GM12878 (cell line): ENCODE results near the gene SLC9A8. TPM values are rescaled to one million over a fixed set of nuclear protein-coding genes. Genes with fewer than 3 reads are reported as not detected.
A peak's percentile ranks its signal among the peaks of the same experiment; 100 is the strongest.

Source experiments
- BCL3 ChIP-seq: IDR thresholded peaks from 2 replicates; pipeline ENCODE4 v1.6.1; 2011; ENCODE audit warnings: borderline replicate concordance, low read depth, mild to moderate bottlenecking, moderate library complexity, low read length; ENCODE audit not compliant: insufficient read depth, poor library complexity, severe bottlenecking
- BMI1 ChIP-seq: fragments of 450-650 bp; IDR thresholded peaks from 2 replicates; pipeline ENCODE4 v1.6.1; 2016; ENCODE audit warnings: mild to moderate bottlenecking, moderate library complexity, borderline replicate concordance
- CBFB ChIP-seq: IDR thresholded peaks from 2 replicates; pipeline ENCODE4 v1.6.1; 2016; ENCODE audit warnings: antibody characterized with exemption, low read depth
- CBX5 ChIP-seq: sonication (generic); IDR thresholded peaks from 2 replicates; pipeline ENCODE4 v1.6.1; 2016; ENCODE audit warnings: low read depth, moderate library complexity, mild to moderate bottlenecking, inconsistent platforms
- CHD1 ChIP-seq: IDR thresholded peaks from 2 replicates; pipeline ENCODE4 v1.6.1; 2012; ENCODE audit warnings: low read depth, low read length, improper control_type of control experiment
- DPF2 ChIP-seq: fragments of 450-650 bp; IDR thresholded peaks from 2 replicates; pipeline ENCODE4 v1.6.1; 2017; ENCODE audit warnings: mild to moderate bottlenecking
- E2F8 ChIP-seq: fragments of 450-650 bp; IDR thresholded peaks from 2 replicates; pipeline ENCODE4 v1.6.1; 2018; ENCODE audit warnings: mild to moderate bottlenecking, low read depth, moderate library complexity; ENCODE audit not compliant: partially characterized antibody
- EED ChIP-seq: sonication (generic); IDR thresholded peaks from 2 replicates; pipeline ENCODE4 v1.6.1; 2016; ENCODE audit warnings: antibody characterized with exemption, low read depth
- MEF2A ChIP-seq: IDR thresholded peaks from 2 replicates; pipeline ENCODE4 v1.6.1; 2011; ENCODE audit warnings: low read depth, mild to moderate bottlenecking, low read length, moderate library complexity; ENCODE audit not compliant: insufficient read depth
- MYC ChIP-seq: IDR thresholded peaks from 2 replicates; pipeline ENCODE4 v1.6.1; 2011; ENCODE audit warnings: mild to moderate bottlenecking, low read length, moderate library complexity, inconsistent platforms; ENCODE audit not compliant: insufficient read depth, insufficient replicate concordance, insufficient read length, severe bottlenecking
- NR2F1 ChIP-seq: fragments of 450-650 bp; conservative IDR thresholded peaks from 2 replicates; pipeline ENCODE4 v1.6.1; 2017; ENCODE audit warnings: mild to moderate bottlenecking
- PML ChIP-seq: IDR thresholded peaks from 2 replicates; pipeline ENCODE4 v1.6.1; 2012; ENCODE audit warnings: low read length, inconsistent platforms
- RUNX3 ChIP-seq: IDR thresholded peaks from 2 replicates; pipeline ENCODE4 v1.6.1; 2012; ENCODE audit warnings: low read length, inconsistent platforms
- SMAD1 ChIP-seq: fragments of 450-650 bp; IDR thresholded peaks from 2 replicates; pipeline ENCODE4 v1.6.1; 2018; ENCODE audit warnings: mild to moderate bottlenecking, low read depth; ENCODE audit not compliant: partially characterized antibody
- SMAD5 ChIP-seq: IDR thresholded peaks from 2 replicates; pipeline ENCODE4 v1.6.1; 2016; ENCODE audit warnings: antibody characterized with exemption, low read depth
- SMC3 ChIP-seq: IDR thresholded peaks from 2 replicates; pipeline ENCODE4 v1.6.1; 2011; ENCODE audit warnings: low read length, improper control_type of control experiment, borderline replicate concordance
- SREBF1 ChIP-seq: IDR thresholded peaks from 2 replicates; pipeline ENCODE4 v1.6.1; 2012; ENCODE audit warnings: mild to moderate bottlenecking, low read length
- SRF ChIP-seq, 2 experiments: IDR thresholded peaks; 2 replicates each; pipeline ENCODE4 v1.6.1; 2011; ENCODE audit warnings: low read depth in 2 of 2, low read length in 2 of 2, mild to moderate bottlenecking in 1 of 2, moderate library complexity in 1 of 2
- SUPT20H ChIP-seq: IDR thresholded peaks from 2 replicates; pipeline ENCODE4 v1.6.1; 2011; ENCODE audit warnings: low read depth, mild to moderate bottlenecking, low read length, moderate library complexity, borderline replicate concordance; ENCODE audit not compliant: control insufficient read depth
- ZNF217 ChIP-seq: fragments of 450-650 bp; IDR thresholded peaks from 2 replicates; pipeline ENCODE4 v1.6.1; 2017; ENCODE audit warnings: antibody characterized with exemption, mild to moderate bottlenecking
- polyA plus RNA-seq, 11 experiments: library from polyadenylated mRNA; depleted of rRNA in 4 of 11; unstranded in 6 of 11; stranded (reverse) in 5 of 11; fragments of >200 nt; fragmentation: Nextera tagmentation in 4 of 11; fragmentation: Illumina TruSeq in 1 of 11; extraction: Ambion mirVana in 4 of 11; extraction: Trizol in 1 of 11; gene quantifications; 1 replicate in 1 of 11; 2 replicates in 10 of 11; pipeline versions ENCODE4 v1.2.1 to v1.2.3, GENCODE V29; 2011 to 2016; ENCODE audit warnings: inconsistent platforms in 2 of 11, missing spikeins in 2 of 11, low read depth in 1 of 11
- total RNA-seq, 4 experiments: library from RNA; depleted of rRNA in 3 of 4; stranded (reverse); fragments of >200 nt in 3 of 4; fragmentation: Illumina TruSeq in 1 of 4; extraction: Trizol in 1 of 4; gene quantifications; 2 replicates each; pipeline versions ENCODE4 v1.2.1 to v1.2.3, GENCODE V29; 2013 to 2021
- TF ChIP-seq, protein P1 (sequence below), 3 experiments: IDR thresholded peaks in 2 of 3; conservative IDR thresholded peaks in 1 of 3; 2 replicates each; pipeline ENCODE4 v1.5.1; 2011; ENCODE audit warnings: low read depth in 3 of 3, low read length in 3 of 3, mild to moderate bottlenecking in 3 of 3, control low read depth in 2 of 3, moderate library complexity in 2 of 3, inconsistent platforms in 1 of 3, mixed read lengths in 1 of 3; ENCODE audit not compliant: control insufficient read depth in 2 of 3, insufficient read depth in 1 of 3; ENCODE audit errors: extremely low read depth in 1 of 3
- TF ChIP-seq, protein P2 (sequence below): IDR thresholded peaks from 2 replicates; pipeline ENCODE4 v1.6.1; 2011; ENCODE audit warnings: mild to moderate bottlenecking, low read depth, low read length, moderate library complexity; ENCODE audit not compliant: insufficient replicate concordance

The SLC9A8 gene
- total and polyA plus RNA-seq, 10 of the 15 experiments (the other 5 are each of a cell fraction or from before 2014, with no cell fraction given), result 0.40 to 15.5 (median 6.5) TPM

DNA sequence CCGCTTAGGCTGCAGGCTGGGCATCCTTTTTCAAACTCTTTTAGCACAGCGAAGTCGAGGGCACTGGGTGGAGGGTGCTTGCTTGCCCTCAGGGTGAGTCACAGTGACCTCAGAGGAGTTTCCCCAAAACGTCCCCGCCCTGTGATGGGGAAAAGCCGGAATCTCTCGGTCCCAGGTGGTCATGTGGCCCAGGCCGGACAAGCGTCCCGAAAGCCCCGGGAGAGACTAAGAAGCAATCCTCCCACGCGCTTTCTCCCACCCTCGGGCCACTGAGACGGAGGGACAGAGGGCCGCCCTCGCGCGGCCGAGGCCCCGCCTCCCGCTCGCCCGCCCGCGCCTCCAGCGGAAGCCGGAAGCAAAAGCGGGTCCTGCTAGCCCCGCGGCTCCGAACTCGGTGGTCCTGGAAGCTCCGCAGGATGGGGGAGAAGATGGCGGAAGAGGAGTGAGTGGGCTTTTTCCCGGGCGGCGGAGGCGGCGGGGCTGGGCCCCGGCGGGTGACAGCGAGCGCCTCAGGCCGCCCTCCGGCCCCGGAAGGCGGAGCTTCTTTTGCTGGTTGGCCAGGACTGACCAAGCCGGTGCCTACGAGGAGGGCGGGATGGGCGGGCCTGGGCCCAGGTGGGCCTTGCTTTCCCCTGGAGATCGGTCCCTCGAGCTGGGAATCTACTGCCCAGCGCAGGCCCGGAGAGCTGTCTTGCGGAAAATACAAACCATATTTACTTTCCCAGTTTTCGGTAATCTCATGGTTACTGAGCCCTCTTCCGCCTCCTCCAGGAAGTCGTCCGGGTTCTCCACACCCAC lies at the start of gene SLC9A8 (continued):
- TF ChIP-seq SREBF1 (no peak), MEF2A (0 out of 2 replicates have a peak, but pooled peaks have one; percentile 36), SMC3 (no peak), EED (peak; percentile 73), CBX5 (no peak), SRF (IDR thresholded peaks at IDR 0.05; ENCODE audit: low read depth in 2 of 2, low read length in 2 of 2) (no peak), CBFB (peak; percentile 46; the same call in 1 of the 2 replicates), PML (no peak), SMAD1 (no peak), MYC (no peak), RUNX3 (peak; percentile 80), SMAD5 (no peak), BMI1 (no peak), ZNF217 (no peak), NR2F1 (peak; percentile 89), DPF2 (peak; percentile 78), SUPT20H (no peak), CHD1 (no peak), BCL3 (no peak), E2F8 (no peak)
- TF ChIP-seq, protein P1, sequence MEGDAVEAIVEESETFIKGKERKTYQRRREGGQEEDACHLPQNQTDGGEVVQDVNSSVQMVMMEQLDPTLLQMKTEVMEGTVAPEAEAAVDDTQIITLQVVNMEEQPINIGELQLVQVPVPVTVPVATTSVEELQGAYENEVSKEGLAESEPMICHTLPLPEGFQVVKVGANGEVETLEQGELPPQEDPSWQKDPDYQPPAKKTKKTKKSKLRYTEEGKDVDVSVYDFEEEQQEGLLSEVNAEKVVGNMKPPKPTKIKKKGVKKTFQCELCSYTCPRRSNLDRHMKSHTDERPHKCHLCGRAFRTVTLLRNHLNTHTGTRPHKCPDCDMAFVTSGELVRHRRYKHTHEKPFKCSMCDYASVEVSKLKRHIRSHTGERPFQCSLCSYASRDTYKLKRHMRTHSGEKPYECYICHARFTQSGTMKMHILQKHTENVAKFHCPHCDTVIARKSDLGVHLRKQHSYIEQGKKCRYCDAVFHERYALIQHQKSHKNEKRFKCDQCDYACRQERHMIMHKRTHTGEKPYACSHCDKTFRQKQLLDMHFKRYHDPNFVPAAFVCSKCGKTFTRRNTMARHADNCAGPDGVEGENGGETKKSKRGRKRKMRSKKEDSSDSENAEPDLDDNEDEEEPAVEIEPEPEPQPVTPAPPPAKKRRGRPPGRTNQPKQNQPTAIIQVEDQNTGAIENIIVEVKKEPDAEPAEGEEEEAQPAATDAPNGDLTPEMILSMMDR (IDR thresholded peaks at IDR 0.05 in 2 of 3, conservative IDR thresholded peaks at IDR 0.05 in 1 of 3; ENCODE audit: control insufficient read depth in 2 of 3, extremely low read depth in 1 of 3, insufficient read depth in 1 of 3, low read depth in 3 of 3, low read length in 3 of 3), result peak; percentile 10 to 44 (median 36); a peak in 3 of 6 replicates
- TF ChIP-seq, protein P2, sequence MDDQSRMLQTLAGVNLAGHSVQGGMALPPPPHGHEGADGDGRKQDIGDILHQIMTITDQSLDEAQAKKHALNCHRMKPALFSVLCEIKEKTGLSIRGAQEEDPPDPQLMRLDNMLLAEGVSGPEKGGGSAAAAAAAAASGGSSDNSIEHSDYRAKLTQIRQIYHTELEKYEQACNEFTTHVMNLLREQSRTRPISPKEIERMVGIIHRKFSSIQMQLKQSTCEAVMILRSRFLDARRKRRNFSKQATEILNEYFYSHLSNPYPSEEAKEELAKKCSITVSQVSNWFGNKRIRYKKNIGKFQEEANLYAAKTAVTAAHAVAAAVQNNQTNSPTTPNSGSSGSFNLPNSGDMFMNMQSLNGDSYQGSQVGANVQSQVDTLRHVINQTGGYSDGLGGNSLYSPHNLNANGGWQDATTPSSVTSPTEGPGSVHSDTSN, result no peak
